ENCODE results near the gene RNASET2.

DNA sequence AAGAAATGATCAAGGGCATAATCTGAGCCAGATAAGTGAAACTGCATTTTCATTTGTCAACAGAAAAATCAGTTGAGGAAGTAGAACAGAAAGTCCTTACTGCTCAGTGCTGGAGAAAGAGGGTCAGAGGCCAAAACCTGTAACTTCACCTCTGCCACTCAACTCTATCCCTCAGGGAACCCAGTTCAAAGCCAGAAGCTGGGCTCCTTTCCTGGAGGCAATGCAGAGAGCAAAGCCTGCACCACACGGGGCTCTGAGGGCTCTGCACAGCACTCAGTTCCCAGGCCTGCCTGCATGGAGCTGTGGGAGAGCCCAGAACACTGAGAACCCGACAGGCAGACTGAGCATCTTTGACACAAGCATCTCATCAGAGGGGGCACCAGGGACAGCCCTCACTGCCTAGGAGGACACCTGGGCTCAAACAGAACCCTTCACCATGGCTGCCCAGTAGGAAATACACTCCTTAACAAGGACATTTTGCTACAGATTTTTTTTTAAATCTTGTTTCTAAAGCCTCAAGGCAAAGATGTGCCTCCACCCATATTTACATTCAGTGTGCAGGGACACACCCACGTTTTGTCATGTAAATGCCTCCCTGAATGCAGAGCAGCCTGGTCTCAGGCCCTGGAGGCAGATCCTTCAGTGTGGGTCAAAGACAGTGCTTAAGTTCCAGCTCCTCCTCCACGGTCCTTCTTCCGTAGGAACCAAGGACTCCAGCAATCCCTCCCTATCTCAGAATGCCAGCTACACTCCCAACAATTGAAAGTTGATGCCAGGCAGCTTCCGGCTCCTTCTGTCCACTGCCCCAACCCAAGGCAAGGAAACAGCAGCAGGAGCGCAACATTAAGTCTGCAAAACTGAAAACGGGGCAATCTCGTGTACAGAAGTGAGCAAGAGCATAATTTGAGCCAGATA is 6.6 kb downstream of the RNASET2 start:
- TF ChIP-seq, protein P1, sequence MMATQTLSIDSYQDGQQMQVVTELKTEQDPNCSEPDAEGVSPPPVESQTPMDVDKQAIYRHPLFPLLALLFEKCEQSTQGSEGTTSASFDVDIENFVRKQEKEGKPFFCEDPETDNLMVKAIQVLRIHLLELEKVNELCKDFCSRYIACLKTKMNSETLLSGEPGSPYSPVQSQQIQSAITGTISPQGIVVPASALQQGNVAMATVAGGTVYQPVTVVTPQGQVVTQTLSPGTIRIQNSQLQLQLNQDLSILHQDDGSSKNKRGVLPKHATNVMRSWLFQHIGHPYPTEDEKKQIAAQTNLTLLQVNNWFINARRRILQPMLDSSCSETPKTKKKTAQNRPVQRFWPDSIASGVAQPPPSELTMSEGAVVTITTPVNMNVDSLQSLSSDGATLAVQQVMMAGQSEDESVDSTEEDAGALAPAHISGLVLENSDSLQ (IDR thresholded peaks at IDR 0.05), result no peak
- TF ChIP-seq FOXM1 (IDR thresholded peaks at IDR 0.05; ENCODE audit: borderline replicate concordance) (no peak), TARDBP (IDR thresholded peaks at IDR 0.05) (no peak), HDGF (IDR thresholded peaks at IDR 0.05; ENCODE audit: borderline replicate concordance) (no peak), NFRKB (IDR thresholded peaks at IDR 0.05) (no peak), SUZ12 (IDR thresholded peaks at IDR 0.05) (no peak), ZNF384 (IDR thresholded peaks at IDR 0.05) (no peak), L3MBTL2 (conservative IDR thresholded peaks at IDR 0.05) (no peak), SP1 (IDR thresholded peaks at IDR 0.05) (no peak), CTBP1 (IDR thresholded peaks at IDR 0.05; ENCODE audit: borderline replicate concordance) (no peak), ELF4 (IDR thresholded peaks at IDR 0.05) (no peak)
